Activated CD4-positive, alpha-beta T cell treated with anti-CD3 and anti-CD28 coated beads, Interleukin-2, amount 10 ng/mL, durations not matched to agents 7 days and 5 days (primary cell): ENCODE results near the gene CCZ1. TPM values are rescaled to one million over a fixed set of nuclear protein-coding genes. Genes with fewer than 3 reads are reported as not detected.
A peak's percentile ranks its signal among the peaks of the same experiment; 100 is the strongest.
"Not testable (repeated sequence)": the region's sequence is repeated elsewhere in the genome, so short reads cannot be mapped to it uniquely, and the experiment has no call there.

Source experiments
- CTCF ChIA-PET: fragments of 350-600 bp; sonication (Branson Sonifier 250); formaldehyde crosslinking; loops from one replicate; lab custom pipeline; 2021; ENCODE audit warnings: antibody characterized with exemption; lab: Charles Lee
- POLR2A ChIA-PET: fragments of 350-600 bp; sonication (Branson Sonifier 250); formaldehyde crosslinking; loops from one replicate; lab custom pipeline; 2021; ENCODE audit warnings: antibody characterized with exemption; lab: Charles Lee
- DNase-seq: peaks from one replicate; pipeline ENCODE4 v3.0.0-alpha.2; 2020
- H3K27ac Mint-ChIP-seq: one replicate; pipeline ENCODE4 v1.8.0; 2021; ENCODE audit warnings: mild to moderate bottlenecking, moderate library complexity, mixed read lengths
- H3K27me3 Mint-ChIP-seq: one replicate; pipeline ENCODE4 v1.8.0; 2021; ENCODE audit warnings: mixed read lengths
- H3K36me3 Mint-ChIP-seq: one replicate; pipeline ENCODE4 v1.8.0; 2021; ENCODE audit warnings: low read depth, mixed read lengths
- H3K4me1 Mint-ChIP-seq: one replicate; pipeline ENCODE4 v1.8.0; 2021; ENCODE audit warnings: mixed read lengths
- H3K4me3 Mint-ChIP-seq: one replicate; pipeline ENCODE4 v1.8.0; 2021; ENCODE audit warnings: mild to moderate bottlenecking, moderate library complexity, mixed read lengths
- H3K9me3 Mint-ChIP-seq: one replicate; pipeline ENCODE4 v1.8.0; 2021; ENCODE audit warnings: mixed read lengths
- total RNA-seq, 2 experiments: library from RNA; stranded (reverse); gene quantifications; one replicate each; pipeline ENCODE4 v1.2.3, GENCODE V29; 2021

CCZ1 gene
- total RNA-seq, 2 experiments from 2014 or later: 106 to 119 TPM

DNA sequence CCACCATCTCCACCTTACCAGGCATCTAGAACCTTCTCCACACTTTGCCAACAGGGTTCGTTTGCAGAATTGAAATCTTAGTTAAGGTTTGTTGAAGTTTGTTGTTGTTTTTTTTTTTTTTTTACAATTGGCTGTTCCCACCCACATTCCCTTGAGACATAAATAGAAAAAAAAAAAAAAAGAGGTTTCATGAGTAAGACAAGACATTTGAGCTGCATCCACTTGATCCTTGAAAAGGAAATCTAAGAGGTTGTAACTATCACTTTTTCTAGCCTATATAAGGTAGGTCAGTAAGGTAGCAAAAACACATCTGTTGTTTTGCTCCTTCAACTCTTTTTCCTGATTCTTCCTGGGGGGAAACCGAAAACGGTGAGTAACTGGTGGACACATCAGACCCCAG, 18.9 kb upstream of the CCZ1 start:
- DNase-seq, H3K36me3 Mint-ChIP-seq, H3K9me3 Mint-ChIP-seq, CTCF ChIA-PET, H3K4me3 Mint-ChIP-seq, H3K27me3 Mint-ChIP-seq, H3K4me1 Mint-ChIP-seq, H3K27ac Mint-ChIP-seq, POLR2A ChIA-PET: not testable (repeated sequence)

DNA sequence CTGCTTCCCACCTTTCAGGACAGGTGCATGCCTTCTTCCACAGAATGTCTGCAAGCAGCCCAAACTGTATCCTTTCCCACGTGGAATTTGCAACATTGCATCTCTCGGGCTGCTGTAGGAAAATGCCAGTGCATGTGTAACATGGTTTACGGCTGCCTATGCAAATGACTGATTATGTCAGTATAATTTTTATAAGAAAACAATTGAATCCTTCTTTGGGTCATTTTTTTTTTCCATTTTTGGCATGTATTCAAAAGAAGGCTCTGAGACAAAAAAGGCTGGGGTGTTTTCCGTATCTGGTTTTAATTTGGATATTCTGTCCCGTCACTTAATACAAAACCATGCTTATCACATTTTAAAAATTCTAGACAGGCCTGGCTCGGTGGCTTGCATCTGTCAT, 18.4 kb upstream of the CCZ1 start:
- CTCF ChIA-PET, H3K4me1 Mint-ChIP-seq, H3K27me3 Mint-ChIP-seq, H3K9me3 Mint-ChIP-seq, H3K4me3 Mint-ChIP-seq, H3K36me3 Mint-ChIP-seq, POLR2A ChIA-PET, DNase-seq, H3K27ac Mint-ChIP-seq: not testable (repeated sequence)

DNA sequence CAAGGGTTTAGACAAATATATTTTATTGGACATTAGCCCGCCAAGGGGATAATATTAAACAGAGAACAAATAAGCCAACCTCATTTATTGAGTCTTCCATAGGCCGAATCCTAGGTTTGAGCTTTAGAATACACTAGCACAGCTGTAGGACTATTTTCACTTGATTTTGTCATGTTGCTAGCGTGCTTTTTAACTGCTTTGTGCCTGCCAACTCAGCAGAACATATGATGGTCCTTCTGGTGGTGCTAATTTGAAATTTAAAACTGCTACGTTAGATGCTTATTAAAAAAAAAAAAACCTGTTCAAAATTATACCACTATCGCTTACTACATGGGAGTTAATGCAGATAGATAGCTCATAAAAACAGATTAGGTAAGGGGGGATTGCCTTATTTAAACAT, 14.1 kb upstream of the CCZ1 start:
- H3K27me3 Mint-ChIP-seq, H3K27ac Mint-ChIP-seq, CTCF ChIA-PET, H3K9me3 Mint-ChIP-seq, H3K4me1 Mint-ChIP-seq, POLR2A ChIA-PET, DNase-seq, H3K4me3 Mint-ChIP-seq, H3K36me3 Mint-ChIP-seq: not testable (repeated sequence)

DNA sequence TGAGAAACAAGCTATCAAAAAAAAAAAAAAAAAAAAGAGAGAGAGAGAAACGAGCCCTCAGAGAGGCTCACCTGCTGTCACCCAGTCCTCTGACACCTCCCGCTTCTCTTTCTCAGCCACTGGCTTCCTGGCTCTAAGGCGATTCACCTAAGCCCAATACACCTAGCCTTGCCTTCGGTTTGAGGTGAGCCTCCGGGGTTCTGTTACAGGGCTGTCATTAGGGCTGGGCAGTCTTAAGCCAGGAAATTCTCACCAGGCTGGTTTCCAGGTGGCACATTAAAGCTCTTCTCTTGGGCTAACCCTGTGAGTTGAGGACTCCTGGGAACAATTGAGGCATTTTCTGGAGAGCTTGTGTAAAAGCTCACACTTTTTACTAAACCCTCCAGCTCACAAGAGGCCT, 10.5 kb upstream of the CCZ1 start:
- H3K4me3 Mint-ChIP-seq, H3K27me3 Mint-ChIP-seq, DNase-seq, H3K4me1 Mint-ChIP-seq, H3K36me3 Mint-ChIP-seq, H3K27ac Mint-ChIP-seq, POLR2A ChIA-PET, H3K9me3 Mint-ChIP-seq: not testable (repeated sequence)
- CTCF ChIA-PET: interaction anchor here (0.6 kb wide), 1 partner anchor 927 kb away, joined by 3 read pairs; no protein-coding TSS in a partner anchor

DNA sequence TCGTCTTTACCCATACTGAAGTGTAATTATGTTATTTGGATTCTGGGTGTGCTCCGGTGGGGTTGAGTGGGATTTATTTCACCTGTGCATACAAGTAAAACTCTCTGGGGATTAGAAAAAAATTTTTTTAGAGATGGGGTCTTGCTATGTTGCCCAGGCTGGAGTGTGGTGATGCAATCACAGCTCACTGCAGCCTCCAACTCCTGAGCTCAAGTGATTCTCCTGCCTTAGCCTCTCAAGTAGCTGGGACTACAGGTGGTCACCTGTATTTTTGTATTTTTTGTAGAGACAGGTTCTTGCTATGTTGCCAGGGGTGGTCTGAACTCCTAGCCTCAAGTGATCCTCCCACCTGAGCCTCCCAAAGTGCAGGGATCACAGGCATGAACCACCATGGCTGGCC, 8.3 kb upstream of the CCZ1 start:
- POLR2A ChIA-PET, H3K27me3 Mint-ChIP-seq, DNase-seq, H3K27ac Mint-ChIP-seq, H3K9me3 Mint-ChIP-seq, CTCF ChIA-PET, H3K4me1 Mint-ChIP-seq, H3K36me3 Mint-ChIP-seq, H3K4me3 Mint-ChIP-seq: not testable (repeated sequence)

DNA sequence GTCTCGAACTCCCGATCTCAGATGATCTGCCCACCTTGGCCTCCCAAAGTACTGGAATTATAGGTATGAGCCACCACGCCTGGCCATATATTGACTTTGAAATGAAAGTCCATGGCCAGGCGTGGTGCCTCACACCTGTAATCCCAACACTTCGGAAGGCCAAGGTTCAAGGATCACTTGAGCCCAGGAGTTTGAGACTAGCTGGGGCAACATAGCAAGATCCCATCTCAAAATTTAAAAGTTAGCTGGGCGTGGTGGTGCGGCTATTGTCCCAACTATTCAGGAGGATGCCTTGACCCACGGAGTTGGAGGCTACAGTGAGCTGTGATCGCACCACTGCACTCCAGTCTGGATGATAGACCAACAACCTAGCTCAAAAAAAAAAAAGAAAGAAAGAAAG, 6.0 kb upstream of the CCZ1 start:
- H3K27me3 Mint-ChIP-seq: no peaks in the 10 kb centered on the region
- no peaks in the 10 kb centered on the region for H3K4me1 Mint-ChIP-seq
- H3K27ac Mint-ChIP-seq: no peak overlapping the region
- no peaks in the 10 kb centered on the region for H3K36me3 Mint-ChIP-seq
- CTCF ChIA-PET: no interaction called here
- no peak overlapping the region for H3K4me3 Mint-ChIP-seq
- no peaks in the 10 kb centered on the region for H3K9me3 Mint-ChIP-seq
- no peak for DNase-seq
- POLR2A ChIA-PET: no interaction called here

DNA sequence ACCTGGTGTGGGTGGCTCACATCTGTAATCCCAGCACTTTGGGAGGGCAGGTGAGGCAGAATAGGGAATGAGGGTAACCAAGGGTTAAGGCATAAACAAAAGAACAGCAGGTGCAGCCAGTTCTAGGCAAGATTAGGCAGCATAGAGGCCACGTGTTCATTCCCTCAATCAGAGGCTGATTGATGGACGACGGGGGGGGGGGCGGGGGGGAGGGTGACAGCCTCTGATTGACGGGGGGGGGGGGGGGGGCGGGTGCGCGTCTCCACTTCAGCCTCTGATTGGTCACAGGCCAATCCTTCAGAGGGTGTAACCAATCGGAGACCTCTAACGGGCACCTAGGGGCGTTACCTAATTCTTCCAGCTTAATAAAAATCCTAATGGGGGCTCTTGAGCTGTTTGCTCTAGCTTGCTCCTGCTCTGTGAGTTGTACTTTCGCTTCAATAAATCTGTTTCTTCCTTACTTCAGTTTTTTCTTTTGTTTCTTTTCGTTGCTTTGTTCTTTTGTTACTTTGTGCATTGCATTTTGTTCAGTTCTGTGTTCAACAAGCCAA, 1.1 kb upstream of the CCZ1 start:
- H3K36me3 Mint-ChIP-seq, CTCF ChIA-PET, H3K9me3 Mint-ChIP-seq, H3K27ac Mint-ChIP-seq, H3K4me1 Mint-ChIP-seq, H3K27me3 Mint-ChIP-seq, DNase-seq, POLR2A ChIA-PET: not testable (repeated sequence)
- H3K4me3 Mint-ChIP-seq: peak overlapping the region; percentile 53

DNA sequence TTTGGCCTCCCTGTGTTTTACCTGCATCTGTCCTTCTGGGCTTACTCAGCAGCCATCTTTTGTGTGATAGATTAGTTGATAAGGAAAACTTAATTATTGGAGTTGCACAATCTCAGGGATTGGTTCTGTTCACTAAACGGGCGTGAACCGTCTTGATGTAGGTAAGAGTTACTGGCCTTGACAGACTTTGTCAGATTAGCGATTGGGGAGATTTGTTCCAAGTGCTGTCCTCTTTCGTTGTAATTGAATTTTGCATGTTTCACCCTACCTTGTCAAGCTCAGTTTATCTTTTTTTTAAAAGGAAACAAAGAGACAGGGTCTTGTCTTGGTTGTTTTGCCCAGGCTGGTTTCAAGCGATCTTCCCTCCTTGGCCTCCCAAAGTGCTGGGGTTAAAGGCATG, 4.5 kb downstream of the CCZ1 start:
- H3K36me3 Mint-ChIP-seq: peaks cover 14% of the 10 kb centered on the region
- H3K27ac Mint-ChIP-seq, H3K4me1 Mint-ChIP-seq, H3K9me3 Mint-ChIP-seq, H3K27me3 Mint-ChIP-seq, CTCF ChIA-PET, DNase-seq, POLR2A ChIA-PET, H3K4me3 Mint-ChIP-seq: not testable (repeated sequence)

DNA sequence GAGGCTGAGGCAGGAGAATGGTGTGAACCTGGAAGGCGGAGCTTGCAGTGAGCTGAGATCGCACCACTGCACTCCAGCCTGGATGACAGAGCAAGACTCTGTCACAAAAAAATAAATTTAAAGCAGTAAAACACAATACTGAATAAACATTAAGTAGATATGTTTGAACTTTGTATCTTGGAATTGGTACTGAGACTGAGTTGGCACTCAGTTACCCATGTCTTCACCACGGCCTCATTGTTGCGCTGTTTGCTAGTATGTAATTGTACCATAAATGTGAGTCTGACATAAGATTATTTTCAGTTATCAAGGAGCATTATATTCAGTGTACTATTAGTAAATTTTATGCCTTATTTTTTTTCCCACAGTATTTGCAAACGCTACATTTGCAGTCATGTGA, 6.2 kb downstream of the CCZ1 start:
- CTCF ChIA-PET, H3K4me3 Mint-ChIP-seq, H3K27me3 Mint-ChIP-seq, H3K4me1 Mint-ChIP-seq, POLR2A ChIA-PET, H3K9me3 Mint-ChIP-seq, DNase-seq, H3K27ac Mint-ChIP-seq: not testable (repeated sequence)
- peaks cover 14% of the 10 kb centered on the region for H3K36me3 Mint-ChIP-seq

DNA sequence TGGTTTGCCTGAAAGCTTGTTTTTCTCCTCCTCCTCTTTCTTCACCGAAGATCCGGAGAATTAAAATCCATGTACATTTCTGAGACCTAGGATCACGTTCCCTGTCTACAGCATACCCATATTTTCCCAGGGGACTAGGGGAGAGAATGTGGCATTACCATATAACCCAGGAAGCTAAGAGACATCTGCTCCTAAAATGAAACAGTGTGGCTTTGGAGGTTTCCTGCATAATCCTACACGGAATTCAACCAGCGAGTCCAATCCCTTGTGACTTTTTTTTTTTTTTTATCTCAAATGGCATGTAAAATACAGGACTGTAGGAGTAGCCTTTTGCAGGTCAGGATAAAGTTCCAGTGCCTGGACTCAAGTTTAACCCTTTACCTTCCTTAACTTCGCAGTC, 10.3 kb downstream of the CCZ1 start:
- H3K36me3 Mint-ChIP-seq: peaks cover 12% of the 10 kb centered on the region
- H3K4me3 Mint-ChIP-seq, CTCF ChIA-PET, H3K4me1 Mint-ChIP-seq, H3K9me3 Mint-ChIP-seq, POLR2A ChIA-PET, DNase-seq, H3K27ac Mint-ChIP-seq, H3K27me3 Mint-ChIP-seq: not testable (repeated sequence)

DNA sequence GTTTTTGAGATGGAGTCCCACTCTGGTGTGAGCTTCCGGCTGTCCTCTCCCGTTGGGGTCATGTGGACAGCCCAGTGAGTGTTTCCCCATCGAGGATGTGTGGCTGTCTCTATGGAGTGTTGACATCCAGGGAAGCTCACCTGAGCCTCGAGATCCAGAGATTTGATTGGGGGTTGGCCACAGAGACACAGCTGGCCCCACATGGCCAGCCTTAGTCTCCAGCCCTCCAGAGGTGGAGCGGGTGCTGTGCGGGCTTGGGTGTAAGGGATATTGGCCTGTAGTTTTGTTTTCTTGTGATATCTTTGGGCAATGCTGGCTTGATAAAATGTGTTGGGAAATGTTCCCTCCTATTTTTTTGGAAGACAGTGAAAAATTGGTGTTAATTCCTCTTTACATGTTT, 18.0 kb downstream of the CCZ1 start:
- H3K4me1 Mint-ChIP-seq, CTCF ChIA-PET, POLR2A ChIA-PET, DNase-seq, H3K27me3 Mint-ChIP-seq, H3K27ac Mint-ChIP-seq, H3K4me3 Mint-ChIP-seq, H3K36me3 Mint-ChIP-seq, H3K9me3 Mint-ChIP-seq: not testable (repeated sequence)

DNA sequence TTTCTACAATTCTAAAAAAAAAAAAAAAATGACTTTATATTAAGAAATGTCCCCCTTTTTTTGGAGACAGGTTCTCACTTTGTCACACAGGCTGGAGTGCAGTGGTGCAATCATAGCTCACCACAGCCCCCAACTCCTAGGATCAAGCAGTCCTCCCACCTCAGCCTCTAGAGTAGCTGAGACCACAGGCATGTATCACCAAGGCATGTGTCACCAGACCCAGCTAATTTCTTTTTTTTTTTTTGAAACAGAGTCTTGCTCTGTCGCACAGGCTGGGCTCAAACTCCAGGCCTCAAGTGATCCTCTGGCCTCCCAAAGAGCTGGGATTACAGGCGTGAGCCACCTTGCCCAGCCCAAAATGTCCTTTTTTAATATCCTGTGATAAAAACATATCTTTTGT, 25.6 kb downstream of the CCZ1 start:
- POLR2A ChIA-PET, H3K4me3 Mint-ChIP-seq, DNase-seq, H3K27ac Mint-ChIP-seq, H3K27me3 Mint-ChIP-seq, H3K36me3 Mint-ChIP-seq, CTCF ChIA-PET, H3K4me1 Mint-ChIP-seq, H3K9me3 Mint-ChIP-seq: not testable (repeated sequence)

DNA sequence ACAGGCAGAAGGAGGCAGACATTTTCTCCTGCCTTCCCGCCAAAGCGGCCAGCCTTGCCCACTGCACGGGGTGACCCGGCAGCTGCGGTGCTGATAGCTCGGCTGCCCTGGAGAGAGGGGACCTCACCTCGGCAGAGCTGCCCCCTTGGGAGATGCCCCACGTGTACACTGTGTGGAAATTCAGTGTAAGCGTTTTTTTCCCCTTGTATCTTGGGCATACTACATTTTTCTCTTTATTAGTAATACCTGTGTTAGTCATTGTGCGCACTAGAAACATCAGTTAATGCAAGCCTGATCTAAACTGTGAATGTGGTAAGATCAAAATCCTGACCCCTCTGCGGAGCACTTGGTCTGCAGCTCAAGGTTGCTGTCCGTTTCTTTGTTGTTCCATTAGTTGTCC, 26.1 kb downstream of the CCZ1 start:
- H3K4me3 Mint-ChIP-seq, H3K27ac Mint-ChIP-seq, H3K4me1 Mint-ChIP-seq, CTCF ChIA-PET, H3K9me3 Mint-ChIP-seq, POLR2A ChIA-PET, H3K36me3 Mint-ChIP-seq, DNase-seq, H3K27me3 Mint-ChIP-seq: not testable (repeated sequence)

DNA sequence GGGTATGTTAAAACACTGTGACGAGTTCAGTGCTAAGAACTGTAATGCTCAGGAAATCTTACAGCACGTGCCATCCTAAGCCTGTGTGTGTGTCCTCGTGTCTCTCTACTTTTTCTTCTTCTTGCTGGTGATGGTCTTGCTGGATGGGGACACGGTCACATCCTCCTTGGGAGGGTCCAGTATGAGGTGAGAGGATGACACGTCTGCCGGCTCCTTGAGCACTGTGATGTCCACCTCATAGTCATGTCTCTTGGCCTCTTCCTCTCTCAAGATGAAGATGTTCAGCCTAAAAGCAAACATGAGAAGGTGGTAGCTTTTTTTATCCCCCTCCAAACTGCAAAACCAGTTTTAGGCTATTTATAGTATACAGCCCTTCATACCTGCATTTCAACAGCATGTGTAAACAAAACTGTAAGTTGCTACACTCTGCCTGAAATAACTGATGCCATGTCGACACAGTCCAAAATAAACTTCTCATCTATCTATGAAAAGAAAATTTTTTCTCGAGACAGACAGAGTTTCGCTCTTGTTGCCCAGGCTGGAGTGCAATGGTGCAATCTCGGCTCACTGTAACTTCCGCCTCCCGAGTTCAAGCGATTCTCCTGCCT, 27.8 kb downstream of the CCZ1 start:
- H3K9me3 Mint-ChIP-seq, H3K36me3 Mint-ChIP-seq, H3K4me1 Mint-ChIP-seq, CTCF ChIA-PET, H3K27ac Mint-ChIP-seq, DNase-seq, POLR2A ChIA-PET, H3K27me3 Mint-ChIP-seq, H3K4me3 Mint-ChIP-seq: not testable (repeated sequence)
